Activated CD4-positive, alpha-beta T cell treated with anti-CD3 and anti-CD28 coated beads, Interleukin-2, amount 50 U/mL, for 16 hours (primary cell): ENCODE data around the gene PTPRC.

Source experiments
- DNase-seq: peaks from one replicate; pipeline ENCODE4 v3.0.0-alpha.2; 2020

PTPRC gene

GRCh38 chr1:198772626-198773025 lies 133.8 kb downstream of the PTPRC start:
- no peak for DNase-seq

- DNase-seq: no peak
Measured at GRCh38 chr1:198773030-198773429, 134.2 kb downstream of the PTPRC start.

- no peak for DNase-seq
Measured at GRCh38 chr1:198773523-198773922, 134.7 kb downstream of the PTPRC start.

GRCh38 chr1:198774421-198774820 lies 135.6 kb downstream of the PTPRC start:
- DNase-seq: no peak

GRCh38 chr1:198775606-198776005 lies 136.8 kb downstream of the PTPRC start:
- DNase-seq: no peak

GRCh38 chr1:198776602-198777029 lies 137.8 kb downstream of the PTPRC start:
- DNase-seq: peak; percentile 27

GRCh38 chr1:198778049-198778448 lies 139.2 kb downstream of the PTPRC start:
- DNase-seq: no peak

- no peak for DNase-seq
Measured at GRCh38 chr1:198780376-198780775, 141.5 kb downstream of the PTPRC start.

GRCh38 chr1:198788561-198789064 lies 149.8 kb downstream of the PTPRC start:
- DNase-seq: peak; percentile 21

- DNase-seq: no peak
Measured at GRCh38 chr1:198793714-198794113, 154.9 kb downstream of the PTPRC start.

GRCh38 chr1:198794498-198794897 lies 155.7 kb downstream of the PTPRC start:
- no peak for DNase-seq

- DNase-seq: no peak
Measured at GRCh38 chr1:198797656-198798055, 158.8 kb downstream of the PTPRC start.

- DNase-seq: no peak
Measured at GRCh38 chr1:198798923-198799386, 160.1 kb downstream of the PTPRC start.

- no peak for DNase-seq
Measured at GRCh38 chr1:198805498-198806151, 166.8 kb downstream of the PTPRC start.

GRCh38 chr1:198806861-198807260 lies 168.0 kb downstream of the PTPRC start:
- DNase-seq: no peak
